HL-60 (cell line): ENCODE data around the gene CD58.

Source experiments
- DNase-seq, 2 experiments: peaks; one replicate each; pipeline ENCODE4 v3.0.0-alpha.2; 2010 to 2020; ENCODE audit warnings: low read depth in 1 of 2, low spot score in 1 of 2
- H3K27ac ChIP-seq: fragments of 250-450 bp; sonication (Bioruptor Pico); replicated peaks from 2 replicates; pipeline ENCODE4 v1.5.1; 2020; ENCODE audit warnings: mild to moderate bottlenecking, moderate library complexity
- H3K27me3 ChIP-seq: fragments of 250-450 bp; sonication (Bioruptor Pico); 2 replicates; pipeline ENCODE4 v1.5.1; 2021; ENCODE audit warnings: mild to moderate bottlenecking, moderate library complexity; ENCODE audit not compliant: insufficient read depth, poor library complexity, severe bottlenecking
- H3K4me3 ChIP-seq: replicated peaks from 2 replicates; pipeline ENCODE4 v1.5.1; 2011; ENCODE audit warnings: mild to moderate bottlenecking, control low read depth, low read length; ENCODE audit not compliant: insufficient read depth
- GABPA ChIP-seq: IDR thresholded peaks from 2 replicates; pipeline ENCODE4 v1.6.1; 2012; ENCODE audit warnings: low read depth
- POLR2AphosphoS5 ChIP-seq: IDR thresholded peaks from 2 replicates; pipeline ENCODE4 v1.6.1; 2012; ENCODE audit warnings: low read depth
- SPI1 ChIP-seq: IDR thresholded peaks from 2 replicates; pipeline ENCODE4 v1.6.1; 2012; ENCODE audit warnings: low read depth, mild to moderate bottlenecking, borderline replicate concordance
- TF ChIP-seq, protein P1 (sequence below): IDR thresholded peaks from one replicate; pipeline ENCODE4 v1.5.1; 2011; ENCODE audit warnings: low read length, control low read depth, inconsistent platforms; ENCODE audit not compliant: insufficient read depth
- TF ChIP-seq, protein P2 (sequence below): IDR thresholded peaks from 2 replicates; pipeline ENCODE4 v1.6.1; 2012; ENCODE audit warnings: low read depth; ENCODE audit not compliant: insufficient replicate concordance

The CD58 gene

GRCh38 chr1:116558140-116558549, 12.7 kb downstream of the CD58 start:
- TF ChIP-seq, protein P1, sequence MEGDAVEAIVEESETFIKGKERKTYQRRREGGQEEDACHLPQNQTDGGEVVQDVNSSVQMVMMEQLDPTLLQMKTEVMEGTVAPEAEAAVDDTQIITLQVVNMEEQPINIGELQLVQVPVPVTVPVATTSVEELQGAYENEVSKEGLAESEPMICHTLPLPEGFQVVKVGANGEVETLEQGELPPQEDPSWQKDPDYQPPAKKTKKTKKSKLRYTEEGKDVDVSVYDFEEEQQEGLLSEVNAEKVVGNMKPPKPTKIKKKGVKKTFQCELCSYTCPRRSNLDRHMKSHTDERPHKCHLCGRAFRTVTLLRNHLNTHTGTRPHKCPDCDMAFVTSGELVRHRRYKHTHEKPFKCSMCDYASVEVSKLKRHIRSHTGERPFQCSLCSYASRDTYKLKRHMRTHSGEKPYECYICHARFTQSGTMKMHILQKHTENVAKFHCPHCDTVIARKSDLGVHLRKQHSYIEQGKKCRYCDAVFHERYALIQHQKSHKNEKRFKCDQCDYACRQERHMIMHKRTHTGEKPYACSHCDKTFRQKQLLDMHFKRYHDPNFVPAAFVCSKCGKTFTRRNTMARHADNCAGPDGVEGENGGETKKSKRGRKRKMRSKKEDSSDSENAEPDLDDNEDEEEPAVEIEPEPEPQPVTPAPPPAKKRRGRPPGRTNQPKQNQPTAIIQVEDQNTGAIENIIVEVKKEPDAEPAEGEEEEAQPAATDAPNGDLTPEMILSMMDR: no peak
- Histone ChIP-seq H3K27me3 (no peaks in the 10 kb centered on the region), H3K27ac (no peak overlapping the region), H3K4me3 (no peak overlapping the region)
- no peak for DNase-seq

DNA sequence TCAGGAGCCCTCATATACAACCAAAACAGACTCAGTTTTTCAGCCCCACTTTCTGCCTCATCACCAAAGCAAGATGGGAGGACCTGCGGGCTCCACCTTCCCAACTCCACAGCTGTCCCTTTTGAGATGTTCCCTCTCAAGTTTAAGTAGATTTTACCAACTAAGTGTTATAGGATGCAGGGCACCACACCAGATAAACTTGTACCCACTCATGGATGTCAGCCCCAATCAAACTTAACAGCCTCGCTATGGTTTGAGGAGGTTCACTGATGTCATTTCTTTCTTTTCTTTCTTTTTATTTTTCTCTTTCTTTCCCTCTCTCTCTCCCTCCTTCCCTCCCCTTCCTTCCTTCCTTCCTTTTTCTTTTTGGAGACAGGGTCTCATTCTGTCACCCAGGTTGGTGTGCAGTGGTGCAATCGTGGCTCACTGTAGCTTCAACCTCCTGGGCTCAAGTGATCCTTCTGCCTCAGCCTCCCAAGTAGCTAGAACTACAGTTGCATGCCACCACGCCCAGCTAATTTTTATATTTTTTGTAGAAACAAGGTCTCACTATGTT, 13.4 kb downstream of the CD58 start:
- no peak overlapping the region for H3K27ac ChIP-seq
- TF ChIP-seq POLR2AphosphoS5: no peak
- no peak for TF ChIP-seq GABPA
- TF ChIP-seq, protein P2, sequence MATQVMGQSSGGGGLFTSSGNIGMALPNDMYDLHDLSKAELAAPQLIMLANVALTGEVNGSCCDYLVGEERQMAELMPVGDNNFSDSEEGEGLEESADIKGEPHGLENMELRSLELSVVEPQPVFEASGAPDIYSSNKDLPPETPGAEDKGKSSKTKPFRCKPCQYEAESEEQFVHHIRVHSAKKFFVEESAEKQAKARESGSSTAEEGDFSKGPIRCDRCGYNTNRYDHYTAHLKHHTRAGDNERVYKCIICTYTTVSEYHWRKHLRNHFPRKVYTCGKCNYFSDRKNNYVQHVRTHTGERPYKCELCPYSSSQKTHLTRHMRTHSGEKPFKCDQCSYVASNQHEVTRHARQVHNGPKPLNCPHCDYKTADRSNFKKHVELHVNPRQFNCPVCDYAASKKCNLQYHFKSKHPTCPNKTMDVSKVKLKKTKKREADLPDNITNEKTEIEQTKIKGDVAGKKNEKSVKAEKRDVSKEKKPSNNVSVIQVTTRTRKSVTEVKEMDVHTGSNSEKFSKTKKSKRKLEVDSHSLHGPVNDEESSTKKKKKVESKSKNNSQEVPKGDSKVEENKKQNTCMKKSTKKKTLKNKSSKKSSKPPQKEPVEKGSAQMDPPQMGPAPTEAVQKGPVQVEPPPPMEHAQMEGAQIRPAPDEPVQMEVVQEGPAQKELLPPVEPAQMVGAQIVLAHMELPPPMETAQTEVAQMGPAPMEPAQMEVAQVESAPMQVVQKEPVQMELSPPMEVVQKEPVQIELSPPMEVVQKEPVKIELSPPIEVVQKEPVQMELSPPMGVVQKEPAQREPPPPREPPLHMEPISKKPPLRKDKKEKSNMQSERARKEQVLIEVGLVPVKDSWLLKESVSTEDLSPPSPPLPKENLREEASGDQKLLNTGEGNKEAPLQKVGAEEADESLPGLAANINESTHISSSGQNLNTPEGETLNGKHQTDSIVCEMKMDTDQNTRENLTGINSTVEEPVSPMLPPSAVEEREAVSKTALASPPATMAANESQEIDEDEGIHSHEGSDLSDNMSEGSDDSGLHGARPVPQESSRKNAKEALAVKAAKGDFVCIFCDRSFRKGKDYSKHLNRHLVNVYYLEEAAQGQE: no peak
- TF ChIP-seq, protein P1: no peak
- TF ChIP-seq SPI1: no peak
- H3K27me3 ChIP-seq: no peaks in the 10 kb centered on the region
- no peak for DNase-seq
- H3K4me3 ChIP-seq: no peak overlapping the region

DNA sequence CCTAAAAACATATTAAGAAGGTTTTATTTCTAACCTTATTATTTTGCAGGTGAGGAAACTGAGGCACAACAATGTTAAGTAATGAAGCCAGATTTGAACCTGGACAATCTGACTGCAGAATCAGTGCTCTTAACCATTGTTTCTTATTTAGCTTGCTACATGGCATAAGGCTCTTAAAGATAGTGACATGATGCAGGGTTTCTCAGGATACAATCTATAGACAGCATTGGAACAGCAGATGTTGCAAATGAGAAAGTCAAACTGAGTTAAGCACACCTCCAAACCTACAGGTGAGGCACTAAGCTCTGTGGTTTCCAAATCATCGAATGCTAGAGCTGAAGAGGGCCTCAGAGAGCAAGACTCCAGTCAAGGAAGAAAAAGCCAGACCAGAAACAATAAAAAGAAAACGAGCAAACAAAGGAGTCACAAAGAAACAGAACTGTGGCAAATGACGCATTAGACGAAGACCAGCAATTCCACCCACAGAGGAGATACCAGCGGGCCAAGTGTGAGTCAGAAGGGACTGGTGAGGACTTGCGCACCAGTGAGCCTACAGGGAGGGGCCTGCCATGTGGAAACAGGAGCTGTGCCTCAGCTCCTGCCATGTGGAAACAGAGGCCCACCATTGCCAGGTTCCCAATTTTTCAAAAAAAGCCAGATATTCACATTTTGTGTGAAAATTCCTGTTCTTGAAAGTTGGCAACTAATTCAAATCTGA, 14.4 kb downstream of the CD58 start:
- no peak for DNase-seq

More for the DNA sequence above, 14.4 kb downstream of the CD58 start:
- no peak overlapping the region for H3K27ac ChIP-seq
- no peaks in the 10 kb centered on the region for H3K27me3 ChIP-seq
- no peak for TF ChIP-seq POLR2AphosphoS5
- no peak for TF ChIP-seq SPI1
- TF ChIP-seq GABPA: no peak
- TF ChIP-seq, protein P1: no peak
- TF ChIP-seq, protein P2: no peak
- no peak overlapping the region for H3K4me3 ChIP-seq
